Chondrocyte (in vitro differentiated cells): ENCODE measurements around the gene BBS9. TPM values are rescaled to one million over a fixed set of nuclear protein-coding genes. Genes with fewer than 3 reads are reported as not detected.

Experiments
- DNase-seq: peaks from one replicate; pipeline ENCODE4 v3.0.0; 2021; ENCODE audit warnings: mixed read lengths, low spot score
- H3K27ac Mint-ChIP-seq: one replicate; pipeline ENCODE4 v1.8.0; 2021; ENCODE audit warnings: mild to moderate bottlenecking, moderate library complexity, mixed read lengths; ENCODE audit not compliant: unreplicated experiment
- H3K27me3 Mint-ChIP-seq: 2 replicates; pipeline ENCODE4 v1.8.0; 2021; ENCODE audit warnings: low read depth, mixed read lengths
- H3K36me3 Mint-ChIP-seq: 2 replicates; pipeline ENCODE4 v1.8.0; 2021; ENCODE audit warnings: low read depth, mixed read lengths
- H3K4me1 Mint-ChIP-seq: 2 replicates; pipeline ENCODE4 v1.8.0; 2021; ENCODE audit warnings: low read depth, mild to moderate bottlenecking, mixed read lengths
- H3K4me3 Mint-ChIP-seq: one replicate; pipeline ENCODE4 v1.8.0; 2021; ENCODE audit warnings: mild to moderate bottlenecking, moderate library complexity, mixed read lengths; ENCODE audit not compliant: unreplicated experiment
- H3K9me3 Mint-ChIP-seq: 2 replicates; pipeline ENCODE4 v1.8.0; 2021; ENCODE audit warnings: low read depth, mixed read lengths
- total RNA-seq: library from RNA; stranded (reverse); gene quantifications from 3 replicates; pipeline ENCODE4 v1.2.1, GENCODE V29; 2021
- TF ChIP-seq, protein P1 (sequence below): fragments of 200-600 bp; sonication (generic); IDR thresholded peaks from 2 replicates; pipeline ENCODE4 v1.5.0; 2021; ENCODE audit warnings: antibody characterized with exemption, mild to moderate bottlenecking, moderate library complexity

The BBS9 gene
- total RNA-seq, 1 donor from 2014 or later: 16.5 TPM

DNA sequence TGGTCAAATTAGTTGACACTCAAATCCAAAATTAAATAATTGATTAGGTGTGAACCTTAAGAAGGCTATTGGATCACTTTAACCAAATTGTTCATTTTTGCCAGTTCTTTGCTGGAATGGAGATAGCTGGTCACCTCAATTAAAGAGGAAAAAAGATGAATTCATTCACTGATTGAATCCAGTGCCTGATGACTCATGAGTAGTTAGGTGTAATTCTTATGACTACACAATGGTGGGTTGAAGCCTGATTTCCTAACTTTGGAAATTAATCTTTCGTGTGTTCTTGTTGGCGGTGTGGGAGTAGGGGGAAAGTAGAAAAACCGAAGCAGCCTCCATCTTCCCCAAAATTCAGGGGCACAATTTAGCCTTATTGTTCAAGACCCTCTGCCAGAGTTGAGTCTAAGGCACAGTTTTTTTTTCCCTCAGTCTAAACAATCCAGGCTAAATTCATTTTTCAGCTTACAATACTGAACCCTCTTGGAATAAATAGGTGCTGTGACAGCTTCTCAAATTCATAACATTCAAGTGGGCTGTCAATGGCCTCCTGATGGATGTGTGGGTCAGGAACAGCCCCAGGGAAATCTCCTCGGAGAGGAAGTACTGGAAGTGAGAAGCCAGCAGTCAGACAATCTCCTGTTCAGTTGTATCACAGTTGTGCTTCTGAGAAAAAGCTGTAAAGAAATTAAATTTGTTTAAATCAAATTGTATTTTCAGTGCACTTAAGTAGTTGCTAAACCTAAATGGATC, 356.6 kb downstream of the BBS9 start:
- Mint-ChIP-seq H3K9me3 (peaks cover 5% of the 10 kb centered on the region), H3K27ac (no peak overlapping the region), H3K4me1 (peaks cover 6% of the 10 kb centered on the region), H3K36me3 (peaks cover 2% of the 10 kb centered on the region), H3K27me3 (no peaks in the 10 kb centered on the region), H3K4me3 (no peak overlapping the region)
- DNase-seq: no peak
- TF ChIP-seq, protein P1, sequence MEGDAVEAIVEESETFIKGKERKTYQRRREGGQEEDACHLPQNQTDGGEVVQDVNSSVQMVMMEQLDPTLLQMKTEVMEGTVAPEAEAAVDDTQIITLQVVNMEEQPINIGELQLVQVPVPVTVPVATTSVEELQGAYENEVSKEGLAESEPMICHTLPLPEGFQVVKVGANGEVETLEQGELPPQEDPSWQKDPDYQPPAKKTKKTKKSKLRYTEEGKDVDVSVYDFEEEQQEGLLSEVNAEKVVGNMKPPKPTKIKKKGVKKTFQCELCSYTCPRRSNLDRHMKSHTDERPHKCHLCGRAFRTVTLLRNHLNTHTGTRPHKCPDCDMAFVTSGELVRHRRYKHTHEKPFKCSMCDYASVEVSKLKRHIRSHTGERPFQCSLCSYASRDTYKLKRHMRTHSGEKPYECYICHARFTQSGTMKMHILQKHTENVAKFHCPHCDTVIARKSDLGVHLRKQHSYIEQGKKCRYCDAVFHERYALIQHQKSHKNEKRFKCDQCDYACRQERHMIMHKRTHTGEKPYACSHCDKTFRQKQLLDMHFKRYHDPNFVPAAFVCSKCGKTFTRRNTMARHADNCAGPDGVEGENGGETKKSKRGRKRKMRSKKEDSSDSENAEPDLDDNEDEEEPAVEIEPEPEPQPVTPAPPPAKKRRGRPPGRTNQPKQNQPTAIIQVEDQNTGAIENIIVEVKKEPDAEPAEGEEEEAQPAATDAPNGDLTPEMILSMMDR: no peak

DNA sequence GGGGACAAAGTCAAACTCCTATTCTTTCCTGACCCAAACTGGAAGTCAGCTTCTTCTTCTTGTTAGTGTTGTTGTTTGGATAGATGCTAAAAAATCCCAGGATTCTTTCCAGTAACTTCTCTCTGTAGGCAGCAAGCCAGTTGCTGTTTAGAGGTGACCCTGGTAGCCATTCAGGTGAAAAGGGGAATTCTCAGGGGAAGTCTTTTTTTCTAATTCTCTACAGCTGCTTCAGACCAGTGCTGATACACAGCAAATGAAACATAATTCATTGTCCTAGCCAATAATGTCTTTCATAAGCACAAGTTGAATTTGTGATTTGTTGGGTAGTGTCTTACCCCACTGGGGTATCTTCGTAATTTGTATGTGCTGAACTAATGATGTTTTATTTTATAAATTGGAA, 357.3 kb downstream of the BBS9 start:
- H3K27me3 Mint-ChIP-seq: no peaks in the 10 kb centered on the region
- H3K4me1 Mint-ChIP-seq: peaks cover 6% of the 10 kb centered on the region
- TF ChIP-seq, protein P1: no peak
- peaks cover 2% of the 10 kb centered on the region for H3K36me3 Mint-ChIP-seq
- no peak overlapping the region for H3K4me3 Mint-ChIP-seq
- peaks cover 5% of the 10 kb centered on the region for H3K9me3 Mint-ChIP-seq
- DNase-seq: no peak
- no peak overlapping the region for H3K27ac Mint-ChIP-seq

DNA sequence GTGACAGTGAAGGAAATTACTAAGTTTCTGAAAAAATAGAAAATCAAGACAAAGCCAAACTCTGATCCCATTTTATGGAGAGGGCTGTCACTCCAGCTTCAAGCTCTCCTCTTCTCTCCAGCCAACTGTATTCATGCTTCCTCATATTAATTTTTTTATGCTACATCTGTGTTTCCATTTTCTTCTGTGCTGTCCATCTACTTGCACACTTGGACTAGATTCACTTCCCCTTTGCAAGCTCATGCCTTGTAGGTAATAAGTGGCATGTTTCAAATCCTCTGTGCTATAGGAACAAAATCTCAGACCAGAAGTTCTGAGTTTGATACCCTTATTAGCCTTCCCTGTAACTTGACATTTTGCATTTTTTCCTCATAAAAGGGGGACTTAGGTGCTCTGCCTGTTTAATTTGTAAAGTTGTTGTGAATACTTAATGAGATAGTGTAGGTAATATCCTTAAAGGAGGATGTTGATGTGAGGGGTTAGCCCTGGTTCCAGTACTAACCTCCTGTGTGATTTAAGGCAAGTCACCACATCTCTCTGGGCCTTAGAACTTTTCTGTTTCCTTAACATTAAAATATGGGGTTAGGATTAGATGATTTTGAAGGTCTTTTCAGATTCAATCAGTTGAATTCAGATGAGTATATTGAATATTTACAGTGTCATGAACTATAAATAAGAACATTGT, 358.8 kb downstream of the BBS9 start:
- no peak for DNase-seq
- Mint-ChIP-seq H3K9me3 (peaks cover 5% of the 10 kb centered on the region), H3K27me3 (no peaks in the 10 kb centered on the region), H3K4me1 (peaks cover 6% of the 10 kb centered on the region), H3K4me3 (no peak overlapping the region), H3K27ac (no peak overlapping the region), H3K36me3 (peaks cover 2% of the 10 kb centered on the region)
- TF ChIP-seq, protein P1: no peak

DNA sequence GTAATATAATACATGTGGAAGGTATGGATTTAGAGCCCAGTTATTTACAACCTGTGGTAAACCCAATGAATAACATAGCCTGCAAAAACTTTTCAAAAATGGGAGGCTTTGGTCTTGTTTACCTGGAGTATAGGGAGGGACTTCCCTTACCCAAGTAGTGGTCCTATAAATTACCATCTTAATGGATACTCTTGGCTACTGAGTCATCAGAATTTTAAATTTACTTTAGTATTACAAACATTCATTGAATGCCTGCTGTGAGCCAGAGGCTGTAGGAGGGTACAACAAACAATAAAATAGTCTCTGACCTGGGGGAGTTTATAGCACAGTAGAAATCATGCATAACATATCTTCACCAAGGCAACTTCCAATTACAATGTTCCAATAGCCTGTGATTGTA, 365.1 kb downstream of the BBS9 start:
- no peak for DNase-seq
- H3K9me3 Mint-ChIP-seq: no peaks in the 10 kb centered on the region
- no peaks in the 10 kb centered on the region for H3K36me3 Mint-ChIP-seq
- TF ChIP-seq, protein P1: no peak
- no peak overlapping the region for H3K4me3 Mint-ChIP-seq
- H3K27ac Mint-ChIP-seq: peak overlapping the region; percentile 4
- no peaks in the 10 kb centered on the region for H3K27me3 Mint-ChIP-seq
- peaks cover 27% of the 10 kb centered on the region for H3K4me1 Mint-ChIP-seq

DNA sequence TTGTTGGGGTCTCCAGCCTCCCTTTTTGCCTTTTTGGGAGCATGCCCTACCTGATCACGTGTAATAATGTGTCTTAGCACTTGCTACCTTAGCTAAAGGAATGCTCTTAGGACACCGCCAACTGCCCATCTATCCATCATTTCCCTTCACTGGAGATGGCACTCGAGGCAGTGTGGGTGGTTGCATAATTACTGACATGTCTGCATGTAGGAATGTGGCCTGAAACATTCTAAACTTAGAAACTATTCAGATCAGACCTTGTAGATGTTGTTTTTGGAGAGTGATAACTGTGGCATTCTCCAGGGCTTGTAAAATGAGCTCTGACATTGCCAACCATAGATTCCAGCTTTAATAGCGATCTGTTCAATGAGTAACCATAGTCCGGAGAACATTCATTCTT, 365.8 kb downstream of the BBS9 start:
- TF ChIP-seq, protein P1: no peak
- Mint-ChIP-seq H3K4me3 (peak overlapping the region; percentile 31), H3K27me3 (no peaks in the 10 kb centered on the region), H3K36me3 (no peaks in the 10 kb centered on the region), H3K9me3 (no peaks in the 10 kb centered on the region), H3K4me1 (peaks cover 27% of the 10 kb centered on the region), H3K27ac (peak overlapping the region; percentile 84)
- DNase-seq: no peak
